ENCODE results near the gene TTLL10. TPM values are rescaled to one million over a fixed set of nuclear protein-coding genes. Genes with fewer than 3 reads are reported as not detected.

TTLL10 gene
- total and polyA plus RNA-seq, 2 experiments from 2014 or later = not detected

- Histone ChIP-seq H3K27me3 (replicated peaks; ENCODE audit: insufficient read depth) (no peaks in the 10 kb centered on the region), H3K4me2 (ENCODE audit: unreplicated experiment) (no peak overlapping the region), H3K9ac (no peak overlapping the region), H3K79me2 (ENCODE audit: insufficient read depth) (peaks cover 82% of the 10 kb centered on the region), H4K20me1 (ENCODE audit: insufficient read depth) (no peaks in the 10 kb centered on the region), H3K4me1 (ENCODE audit: insufficient read depth) (peaks cover 7% of the 10 kb centered on the region; the same call in 1 of the 2 replicates), H3K9me3 (ENCODE audit: low read depth) (no peaks in the 10 kb centered on the region), H3K9me2 (ENCODE audit: insufficient read depth) (no peaks in the 10 kb centered on the region), H2AFZ (no peak overlapping the region), H3K27ac (no peak overlapping the region), H3F3A (ENCODE audit: insufficient read depth) (peaks cover 12% of the 10 kb centered on the region), H3K4me3 (no peak overlapping the region), H3K36me3 (ENCODE audit: low read depth) (no peaks in the 10 kb centered on the region; the same call in 1 of the 2 replicates)
- 94 to 96% methylated on average over 19 to 25 of the region's 25 CpGs for WGBS, 2 experiments (ENCODE audit: low coverage in 1 of 2, low lambda C conversion rate in 2 of 2, missing lambda C conversion rate in 2 of 2)
- no peak for TF ChIP-seq EZH2phosphoT487 (IDR thresholded peaks at IDR 0.05; ENCODE audit: insufficient read depth, low read depth)
- TF ChIP-seq EZH2 (IDR thresholded peaks at IDR 0.05; ENCODE audit: insufficient read depth, poor library complexity, severe bottlenecking) = no peak
- DNase-seq = no peak
- in situ Hi-C loops (cut with MboI) = no loop called here
Observed at GRCh38 chr1:1227386-1227785, 53.7 kb downstream of the TTLL10 start.

- H3K9me2 ChIP-seq (ENCODE audit: insufficient read depth) = no peaks in the 10 kb centered on the region
- in situ Hi-C loops (cut with MboI) = no loop called here
- WGBS, 2 experiments (ENCODE audit: low coverage in 1 of 2, low lambda C conversion rate in 2 of 2, missing lambda C conversion rate in 2 of 2) = 99% methylated on average over 27 to 30 of the region's 30 CpGs
Observed at GRCh38 chr1:1228187-1228586, 54.5 kb downstream of the TTLL10 start.

GRCh38 chr1:1228596-1229321 lies 55.1 kb downstream of the TTLL10 start:
- Histone ChIP-seq H3K79me2 (ENCODE audit: insufficient read depth) (peaks cover 90% of the 10 kb centered on the region), H3F3A (ENCODE audit: insufficient read depth) (peaks cover 12% of the 10 kb centered on the region), H3K9ac (no peak overlapping the region), H3K4me2 (ENCODE audit: unreplicated experiment) (no peak overlapping the region), H4K20me1 (ENCODE audit: insufficient read depth) (no peaks in the 10 kb centered on the region), H2AFZ (no peak overlapping the region), H3K4me1 (ENCODE audit: insufficient read depth) (peaks cover 13% of the 10 kb centered on the region), H3K9me3 (ENCODE audit: low read depth) (no peaks in the 10 kb centered on the region), H3K4me3 (no peak overlapping the region), H3K27me3 (replicated peaks; ENCODE audit: insufficient read depth) (no peaks in the 10 kb centered on the region), H3K27ac (no peak overlapping the region), H3K9me2 (ENCODE audit: insufficient read depth) (no peaks in the 10 kb centered on the region), H3K36me3 (ENCODE audit: low read depth) (no peaks in the 10 kb centered on the region; the same call in 1 of the 2 replicates)
- TF ChIP-seq EZH2phosphoT487 (IDR thresholded peaks at IDR 0.05; ENCODE audit: insufficient read depth, low read depth) = no peak
- TF ChIP-seq EZH2 (IDR thresholded peaks at IDR 0.05; ENCODE audit: insufficient read depth, poor library complexity, severe bottlenecking) = no peak
- in situ Hi-C loops (cut with MboI) = no loop called here
- DNase-seq = peak; percentile 22
- WGBS, 2 experiments (ENCODE audit: low coverage in 1 of 2, low lambda C conversion rate in 2 of 2, missing lambda C conversion rate in 2 of 2) = 93 to 94% methylated on average over 25 to 28 of the region's 28 CpGs

More at GRCh38 chr1:1228187-1228586, 54.5 kb downstream of the TTLL10 start:
- H3K9me3 ChIP-seq (ENCODE audit: low read depth) = no peaks in the 10 kb centered on the region
- H3K4me3 ChIP-seq = no peak overlapping the region
- H3K79me2 ChIP-seq (ENCODE audit: insufficient read depth) = peaks cover 86% of the 10 kb centered on the region
- no peak overlapping the region for H3K27ac ChIP-seq
- peaks cover 12% of the 10 kb centered on the region for H3F3A ChIP-seq (ENCODE audit: insufficient read depth)
- DNase-seq = no peak
- H3K36me3 ChIP-seq (ENCODE audit: low read depth) = no peaks in the 10 kb centered on the region; the same call in 1 of the 2 replicates
- peaks cover 13% of the 10 kb centered on the region for H3K4me1 ChIP-seq (ENCODE audit: insufficient read depth)
- no peak overlapping the region for H2AFZ ChIP-seq
- no peak overlapping the region for H3K9ac ChIP-seq
- no peaks in the 10 kb centered on the region for H4K20me1 ChIP-seq (ENCODE audit: insufficient read depth)
- TF ChIP-seq EZH2phosphoT487 (IDR thresholded peaks at IDR 0.05; ENCODE audit: insufficient read depth, low read depth) = no peak
- TF ChIP-seq EZH2 (IDR thresholded peaks at IDR 0.05; ENCODE audit: insufficient read depth, poor library complexity, severe bottlenecking) = no peak
- no peak overlapping the region for H3K4me2 ChIP-seq (ENCODE audit: unreplicated experiment)
- no peaks in the 10 kb centered on the region for H3K27me3 ChIP-seq (replicated peaks; ENCODE audit: insufficient read depth)

- peaks cover 89% of the 10 kb centered on the region for H3K79me2 ChIP-seq (ENCODE audit: insufficient read depth)
- H3K36me3 ChIP-seq (ENCODE audit: low read depth) = no peaks in the 10 kb centered on the region; the same call in 1 of the 2 replicates
- H2AFZ ChIP-seq = no peak overlapping the region
- in situ Hi-C loops (cut with MboI) = no loop called here
- H4K20me1 ChIP-seq (ENCODE audit: insufficient read depth) = no peaks in the 10 kb centered on the region
- H3K4me3 ChIP-seq = peak overlapping the region; percentile 96
- no peaks in the 10 kb centered on the region for H3K9me2 ChIP-seq (ENCODE audit: insufficient read depth)
- peaks cover 12% of the 10 kb centered on the region for H3F3A ChIP-seq (ENCODE audit: insufficient read depth)
- no peak for DNase-seq
- no peak overlapping the region for H3K27ac ChIP-seq
- H3K4me2 ChIP-seq (ENCODE audit: unreplicated experiment) = peak overlapping the region; percentile 93
- no peak for TF ChIP-seq EZH2 (IDR thresholded peaks at IDR 0.05; ENCODE audit: insufficient read depth, poor library complexity, severe bottlenecking)
- no peak for TF ChIP-seq EZH2phosphoT487 (IDR thresholded peaks at IDR 0.05; ENCODE audit: insufficient read depth, low read depth)
- WGBS, 2 experiments (ENCODE audit: low coverage in 1 of 2, low lambda C conversion rate in 2 of 2, missing lambda C conversion rate in 2 of 2) = 84 to 85% methylated on average over 19 of the region's 19 CpGs
- peaks cover 13% of the 10 kb centered on the region for H3K4me1 ChIP-seq (ENCODE audit: insufficient read depth)
- H3K9me3 ChIP-seq (ENCODE audit: low read depth) = no peaks in the 10 kb centered on the region
- no peak overlapping the region for H3K9ac ChIP-seq
- no peaks in the 10 kb centered on the region for H3K27me3 ChIP-seq (replicated peaks; ENCODE audit: insufficient read depth)
Observed at GRCh38 chr1:1229770-1230169, 56.1 kb downstream of the TTLL10 start.

All from GM23248 (cell line).